ENCODE data around the gene DLGAP3. TPM values are rescaled to one million over a fixed set of nuclear protein-coding genes. Genes with fewer than 3 reads are reported as not detected.

The DLGAP3 gene
- total RNA-seq, 4 donors from 2014 or later: 0.06 to 0.83 (median 0.40) TPM

- 15% methylated on average over 2 of the region's 2 CpGs for WGBS
- TF ChIP-seq POLR2AphosphoS5 (IDR thresholded peaks at IDR 0.05) (no peak), CTCF (IDR thresholded peaks at IDR 0.05) (no peak), POLR2A (IDR thresholded peaks at IDR 0.05; ENCODE audit: low read depth) (no peak), EP300 (IDR thresholded peaks at IDR 0.05) (no peak)
- Histone ChIP-seq H3K27ac (replicated peaks in 1 of 4) (no peak overlapping the region), H3K9me3 (peaks cover 0 to 7% (median 2%) of the 10 kb centered on the region in 4 donors), H3K27me3 (peaks cover 0 to 26% (median 0%) of the 10 kb centered on the region in 4 donors), H3K4me3 (no peak overlapping the region), H3K4me1 (peaks cover 0 to 7% (median 2%) of the 10 kb centered on the region in 4 donors), H3K36me3 (no peaks in the 10 kb centered on the region)
- intact Hi-C loops (cut with DNase I): no loop called here
- no peak for DNase-seq (ENCODE audit: extremely low spot score)
Measured at GRCh38 chr1:34898330-34898761, 31.1 kb downstream of the DLGAP3 start.

DNA sequence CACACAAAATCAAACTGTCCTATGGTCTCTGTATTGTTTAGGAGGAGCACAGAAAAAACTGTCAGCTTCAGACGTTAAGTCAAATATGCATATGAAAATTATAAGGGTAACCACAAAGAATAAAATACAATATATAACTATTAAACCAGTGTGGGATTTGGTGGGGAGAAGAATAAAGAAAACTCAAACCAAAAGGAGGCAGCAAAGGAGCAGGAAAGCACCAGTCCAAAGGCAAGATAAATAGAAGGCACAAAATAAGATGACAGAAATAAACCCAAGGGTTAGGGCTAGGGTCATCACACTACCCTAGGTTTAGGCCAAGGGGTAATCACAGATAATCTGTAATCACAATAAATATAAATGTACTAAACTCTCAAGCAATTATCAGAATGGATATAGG lies 32.8 kb downstream of the DLGAP3 start:
- H3K36me3 ChIP-seq: no peaks in the 10 kb centered on the region
- TF ChIP-seq EP300 (IDR thresholded peaks at IDR 0.05) (no peak), CTCF (IDR thresholded peaks at IDR 0.05) (no peak), POLR2AphosphoS5 (IDR thresholded peaks at IDR 0.05) (no peak), POLR2A (IDR thresholded peaks at IDR 0.05; ENCODE audit: low read depth) (no peak)
- intact Hi-C loops (cut with DNase I): no loop called here
- peaks cover 0 to 13% (median 0%) of the 10 kb centered on the region in 4 donors for H3K27me3 ChIP-seq
- no peak overlapping the region for H3K4me3 ChIP-seq
- peaks cover 0 to 7% (median 2%) of the 10 kb centered on the region in 4 donors for H3K4me1 ChIP-seq
- no peak for DNase-seq (ENCODE audit: extremely low spot score)
- no peak overlapping the region for H3K27ac ChIP-seq (replicated peaks in 1 of 4)
- H3K9me3 ChIP-seq: peaks cover 0 to 17% (median 6%) of the 10 kb centered on the region in 4 donors
- 56% methylated on average over 1 of the region's 1 CpG for WGBS

DNA sequence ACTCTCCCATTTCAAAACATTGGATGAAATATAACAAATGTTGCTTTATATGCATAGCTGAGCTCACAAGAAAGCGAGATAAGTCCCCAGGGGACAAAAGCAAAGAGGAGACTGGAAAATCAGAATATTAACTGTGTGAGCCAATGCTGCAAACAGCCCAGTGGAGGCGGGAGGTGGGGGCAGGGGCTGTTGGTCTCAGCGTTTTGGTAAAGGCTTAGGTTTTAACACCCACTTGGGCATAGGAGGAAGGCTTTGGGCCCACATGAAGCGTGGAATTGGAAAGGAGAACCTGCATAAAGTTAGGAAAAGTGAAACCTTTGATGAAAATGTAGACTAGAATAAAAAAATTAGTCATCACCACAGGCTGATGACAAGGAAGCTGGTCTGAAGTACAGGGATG lies 39.7 kb downstream of the DLGAP3 start:
- peaks cover 8 to 16% (median 14%) of the 10 kb centered on the region in 4 donors for H3K4me1 ChIP-seq
- peaks cover 0 to 17% (median 6%) of the 10 kb centered on the region in 4 donors for H3K9me3 ChIP-seq
- peaks cover 0 to 46% (median 17%) of the 10 kb centered on the region in 4 donors for H3K27me3 ChIP-seq
- no peak overlapping the region for H3K4me3 ChIP-seq
- whole genome bisulfite sequencing: 48% methylated on average over 4 of the region's 4 CpGs
- DNase-seq (ENCODE audit: extremely low spot score): no peak
- H3K27ac ChIP-seq (replicated peaks in 1 of 4): no peak overlapping the region
- TF ChIP-seq POLR2AphosphoS5 (IDR thresholded peaks at IDR 0.05) (no peak), POLR2A (IDR thresholded peaks at IDR 0.05; ENCODE audit: low read depth) (no peak), EP300 (IDR thresholded peaks at IDR 0.05) (no peak), CTCF (IDR thresholded peaks at IDR 0.05) (no peak)
- intact Hi-C loops (cut with DNase I): no loop called here
- no peaks in the 10 kb centered on the region for H3K36me3 ChIP-seq

GRCh38 chr1:34887593-34887992 lies 41.9 kb downstream of the DLGAP3 start:
- Histone ChIP-seq H3K27me3 (peaks cover 0 to 67% (median 25%) of the 10 kb centered on the region in 4 donors), H3K4me3 (no peak overlapping the region), H3K27ac (replicated peaks in 1 of 4) (no peak overlapping the region), H3K36me3 (no peaks in the 10 kb centered on the region), H3K9me3 (peaks cover 0 to 8% (median 2%) of the 10 kb centered on the region in 4 donors), H3K4me1 (peaks cover 8 to 16% (median 14%) of the 10 kb centered on the region in 4 donors)
- TF ChIP-seq CTCF (IDR thresholded peaks at IDR 0.05) (no peak), POLR2A (IDR thresholded peaks at IDR 0.05; ENCODE audit: low read depth) (no peak), POLR2AphosphoS5 (IDR thresholded peaks at IDR 0.05) (no peak), EP300 (IDR thresholded peaks at IDR 0.05) (no peak)
- no peak for DNase-seq (ENCODE audit: extremely low spot score)
- 83% methylated on average over 2 of the region's 4 CpGs for WGBS
- intact Hi-C loops (cut with DNase I): no loop called here

Measured in esophagus muscularis mucosa (tissue), 4 donors.